ENCODE results near the gene CCT3.

DNA sequence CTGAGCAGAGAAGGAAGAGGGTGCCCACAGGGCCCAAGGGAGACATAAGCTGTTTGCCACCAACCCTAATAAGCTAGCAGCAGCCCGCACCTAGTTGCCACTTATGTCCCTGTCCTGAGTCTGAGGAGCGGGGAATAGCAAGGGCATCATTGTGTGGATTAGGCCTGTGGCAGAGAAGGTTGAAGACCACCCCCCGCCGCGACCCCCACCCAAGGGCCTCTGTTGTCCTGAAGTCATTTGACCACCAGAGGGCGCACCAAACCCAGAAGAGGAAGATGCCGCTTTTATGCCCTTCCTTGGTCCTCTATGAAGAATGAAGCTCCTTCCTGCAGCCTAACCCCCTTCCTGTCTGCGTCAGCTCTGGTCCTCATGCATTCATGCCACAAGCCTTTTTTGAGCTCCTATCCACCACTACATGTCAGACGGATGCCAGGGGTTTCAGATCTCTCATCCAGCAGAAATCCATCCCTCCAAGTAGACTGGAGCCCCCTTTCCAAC lies 47.5 kb upstream of the CCT3 start:
- TF ChIP-seq CTCF (IDR thresholded peaks at IDR 0.05), result peak; percentile 83 to 86
- no peak for TF ChIP-seq POLR2AphosphoS5 (IDR thresholded peaks at IDR 0.05)
